HUES64 (cell line): ENCODE measurements around the gene OR2B2.

Experiments used
- H3K27ac ChIP-seq: 2 replicates; pipeline ENCODE4 v1.7.0; 2013; ENCODE audit warnings: low read depth, low read length, inconsistent platforms
- H3K27me3 ChIP-seq: 2 replicates; pipeline ENCODE4 v1.6.1; 2013; ENCODE audit warnings: mild to moderate bottlenecking, low read length; ENCODE audit not compliant: insufficient read depth
- H3K36me3 ChIP-seq: 2 replicates; pipeline ENCODE4 v1.6.1; 2013; ENCODE audit warnings: mild to moderate bottlenecking, low read length; ENCODE audit not compliant: insufficient read depth
- H3K4me1 ChIP-seq: 2 replicates; pipeline ENCODE4 v1.6.1; 2013; ENCODE audit warnings: mild to moderate bottlenecking, low read length, moderate library complexity; ENCODE audit not compliant: insufficient read depth
- H3K4me3 ChIP-seq: 2 replicates; pipeline ENCODE4 v1.5.1; 2013; ENCODE audit warnings: mild to moderate bottlenecking, low read length, moderate library complexity
- H3K9ac ChIP-seq: 2 replicates; pipeline ENCODE4 v1.6.1; 2013; ENCODE audit warnings: mild to moderate bottlenecking, low read depth, low read length
- H3K9me3 ChIP-seq: 2 replicates; pipeline ENCODE4 v1.6.1; 2013; ENCODE audit warnings: low read depth, low read length; ENCODE audit not compliant: insufficient read depth
- WGBS: fragments of 150-250, 120-280 bp; methylation state at CpG from one replicate; pipeline ENCODE4 v1.1.7; 2013; ENCODE audit warnings: missing lambda C conversion rate; 5-methylcytosine and 5-hydroxymethylcytosine counted together

Gene OR2B2

DNA sequence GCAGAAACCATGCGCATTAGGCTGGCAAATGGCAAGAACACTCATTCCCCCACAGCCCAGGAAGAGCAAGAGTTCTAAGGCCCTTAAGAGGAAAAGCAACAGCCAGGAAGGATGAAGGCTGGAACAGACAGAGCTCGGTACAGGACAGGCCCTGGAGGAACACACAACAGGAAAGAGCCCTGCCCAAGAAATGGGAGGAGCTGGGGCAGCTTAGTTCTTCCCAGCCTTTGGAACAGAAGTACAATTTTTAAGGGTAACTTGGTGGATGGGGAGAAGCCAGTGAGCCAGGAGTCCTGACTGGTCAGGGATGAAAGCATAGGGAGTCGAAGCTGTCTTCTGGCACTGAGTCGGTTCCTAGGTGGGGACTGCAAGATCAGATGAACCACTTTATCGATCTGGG, 32.4 kb downstream of the OR2B2 start:
- H3K9ac ChIP-seq = no peak overlapping the region
- 94% methylated on average over 5 of the region's 5 CpGs for WGBS

DNA sequence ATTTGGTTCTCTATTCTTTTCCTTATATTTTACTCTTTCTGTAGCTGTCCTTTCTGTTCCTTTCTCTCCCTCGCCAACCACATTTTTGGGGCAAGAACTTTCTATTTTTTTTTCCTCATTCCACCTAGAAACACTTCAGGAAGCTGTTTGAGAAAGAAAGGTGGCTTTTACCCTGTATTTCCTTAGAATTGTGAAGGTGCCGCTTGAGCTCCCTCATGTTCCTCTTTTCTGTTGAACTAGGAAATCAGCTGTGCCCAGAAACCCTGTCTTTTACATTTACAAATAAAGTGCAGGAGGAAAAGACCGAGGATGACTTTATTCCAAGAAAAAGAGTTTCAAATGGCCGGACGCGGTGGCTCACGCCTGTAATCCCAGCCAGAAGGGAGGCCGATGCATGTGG, 38.2 kb downstream of the OR2B2 start:
- 95% methylated on average over 8 of the region's 8 CpGs for WGBS
- H3K36me3 ChIP-seq = no peaks in the 10 kb centered on the region
- H3K4me3 ChIP-seq = peak overlapping the region; percentile 74
- H3K9me3 ChIP-seq = no peaks in the 10 kb centered on the region
- H3K4me1 ChIP-seq = peaks cover 6% of the 10 kb centered on the region
- H3K27me3 ChIP-seq = no peaks in the 10 kb centered on the region
- H3K27ac ChIP-seq = peak overlapping the region; percentile 86
- peak overlapping the region; percentile 98 for H3K9ac ChIP-seq

More for the DNA sequence above, 32.4 kb downstream of the OR2B2 start:
- H3K9me3 ChIP-seq = no peaks in the 10 kb centered on the region
- H3K27me3 ChIP-seq = no peaks in the 10 kb centered on the region
- H3K4me3 ChIP-seq = no peak overlapping the region
- peaks cover 7% of the 10 kb centered on the region for H3K4me1 ChIP-seq
- no peak overlapping the region for H3K27ac ChIP-seq
- no peaks in the 10 kb centered on the region for H3K36me3 ChIP-seq

DNA sequence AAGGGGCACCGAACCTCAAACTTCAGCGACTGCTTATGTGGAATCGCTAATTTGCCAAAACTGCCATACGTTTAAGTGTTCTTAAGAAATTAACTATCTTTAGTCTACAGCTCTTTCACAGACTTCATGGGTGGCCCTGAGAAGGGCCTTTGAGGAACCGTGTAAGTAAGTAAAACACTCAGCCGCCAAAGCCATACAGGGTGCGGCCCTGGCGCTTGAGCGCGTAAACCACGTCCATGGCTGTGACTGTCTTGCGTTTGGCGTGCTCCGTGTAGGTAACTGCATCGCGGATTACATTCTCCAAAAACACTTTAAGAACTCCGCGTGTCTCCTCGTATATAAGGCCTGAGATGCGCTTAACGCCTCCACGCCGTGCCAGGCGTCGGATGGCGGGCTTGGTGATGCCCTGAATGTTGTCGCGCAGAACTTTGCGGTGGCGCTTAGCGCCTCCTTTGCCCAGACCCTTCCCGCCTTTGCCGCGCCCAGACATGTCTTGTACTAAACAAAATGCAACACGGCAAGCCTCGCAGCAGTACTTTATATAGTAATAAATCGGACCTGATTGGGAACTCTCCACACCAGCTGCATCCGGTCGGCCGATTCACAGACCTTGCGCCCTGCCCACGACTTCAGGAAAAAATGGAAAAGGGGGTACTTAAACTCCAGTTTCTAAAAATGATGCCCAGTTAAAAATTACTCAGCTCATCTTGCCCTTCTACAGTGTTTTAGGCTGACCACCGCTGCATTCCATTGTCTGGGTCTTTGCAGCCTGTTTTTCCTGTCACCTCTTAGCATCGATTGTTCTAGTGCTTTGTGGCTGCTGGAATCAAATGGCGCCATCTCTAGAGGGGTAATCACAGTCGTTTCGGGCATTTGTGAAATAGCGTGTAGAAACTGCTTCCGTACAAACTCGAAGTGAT, 38.9 kb downstream of the OR2B2 start:
- peak overlapping the region; percentile 98 for H3K9ac ChIP-seq
- H3K4me3 ChIP-seq = peak overlapping the region; percentile 74
- H3K4me1 ChIP-seq = peaks cover 8% of the 10 kb centered on the region

DNA sequence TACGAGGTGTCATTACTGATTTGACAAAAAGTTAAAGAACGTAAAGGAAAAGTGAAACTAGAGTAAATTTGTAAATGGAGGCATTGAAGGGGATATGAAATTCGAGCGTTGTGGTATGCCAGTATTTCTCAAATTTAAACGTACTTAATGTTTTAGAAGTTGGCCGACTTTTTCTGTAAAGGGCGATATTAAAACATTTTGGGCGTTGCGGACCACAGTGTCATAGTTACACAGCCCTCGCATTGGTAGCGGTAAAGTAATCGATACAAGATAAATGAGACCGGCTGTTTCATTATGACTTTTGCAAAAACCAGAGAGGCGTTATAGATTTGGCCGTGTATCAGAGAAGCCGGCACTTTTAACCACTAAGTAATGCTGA, 39.6 kb downstream of the OR2B2 start:
- peak overlapping the region; percentile 86 for H3K27ac ChIP-seq
- peaks cover 15% of the 10 kb centered on the region for H3K4me1 ChIP-seq
- H3K4me3 ChIP-seq = peak overlapping the region; percentile 74
- no peaks in the 10 kb centered on the region for H3K36me3 ChIP-seq
- 73% methylated on average over 16 of the region's 16 CpGs for WGBS
- H3K9me3 ChIP-seq = no peaks in the 10 kb centered on the region
- H3K9ac ChIP-seq = peak overlapping the region; percentile 98
- H3K27me3 ChIP-seq = no peaks in the 10 kb centered on the region

More for the DNA sequence above, 38.9 kb downstream of the OR2B2 start:
- Histone ChIP-seq H3K27ac (peak overlapping the region; percentile 86), H3K36me3 (no peaks in the 10 kb centered on the region), H3K27me3 (no peaks in the 10 kb centered on the region), H3K9me3 (no peaks in the 10 kb centered on the region)
- 70% methylated on average over 50 of the region's 50 CpGs for WGBS

DNA sequence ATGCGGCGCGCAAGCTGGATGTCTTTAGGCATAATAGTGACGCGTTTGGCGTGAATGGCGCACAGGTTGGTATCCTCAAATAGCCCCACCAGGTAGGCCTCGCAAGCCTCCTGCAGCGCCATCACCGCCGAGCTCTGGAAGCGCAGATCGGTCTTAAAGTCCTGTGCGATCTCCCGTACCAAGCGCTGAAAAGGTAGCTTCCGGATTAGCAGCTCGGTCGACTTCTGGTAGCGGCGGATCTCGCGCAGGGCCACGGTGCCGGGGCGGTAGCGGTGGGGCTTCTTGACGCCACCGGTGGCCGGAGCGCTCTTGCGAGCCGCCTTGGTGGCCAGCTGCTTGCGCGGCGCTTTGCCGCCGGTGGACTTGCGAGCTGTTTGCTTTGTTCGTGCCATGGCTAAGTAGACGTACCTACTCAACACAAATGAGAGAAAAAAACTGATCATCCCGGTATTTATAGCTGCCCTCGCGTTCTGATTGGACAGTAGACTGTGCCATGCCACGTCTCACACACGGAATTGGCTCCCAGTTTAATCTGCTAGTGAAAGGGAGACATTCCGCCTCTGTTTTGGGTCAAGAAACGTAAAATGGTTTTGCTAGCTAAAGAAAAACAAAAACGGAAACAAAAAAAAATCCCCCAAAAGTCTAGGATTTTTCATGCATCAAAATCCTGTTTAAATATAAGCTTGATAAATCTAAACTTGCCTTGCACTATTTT, 40.1 kb downstream of the OR2B2 start:
- H3K27me3 ChIP-seq = no peaks in the 10 kb centered on the region
- peak overlapping the region; percentile 86 for H3K27ac ChIP-seq
- H3K4me3 ChIP-seq = peak overlapping the region; percentile 74
- no peaks in the 10 kb centered on the region for H3K36me3 ChIP-seq
- 55% methylated on average over 49 of the region's 49 CpGs for WGBS
- H3K9ac ChIP-seq = peak overlapping the region; percentile 98
- H3K4me1 ChIP-seq = peaks cover 15% of the 10 kb centered on the region
- no peaks in the 10 kb centered on the region for H3K9me3 ChIP-seq

- H3K36me3 ChIP-seq = no peaks in the 10 kb centered on the region
- no peak overlapping the region for H3K4me3 ChIP-seq
- H3K9me3 ChIP-seq = no peaks in the 10 kb centered on the region
- H3K4me1 ChIP-seq = peaks cover 15% of the 10 kb centered on the region
- peak overlapping the region; percentile 98; the same call in 1 of the 2 replicates for H3K9ac ChIP-seq
- peak overlapping the region; percentile 86 for H3K27ac ChIP-seq
- no peaks in the 10 kb centered on the region for H3K27me3 ChIP-seq
- WGBS = 92% methylated on average over 9 of the region's 9 CpGs
These were observed 41.8 kb downstream of the OR2B2 start for GRCh38 chr6:27870291-27870870.

GRCh38 chr6:27868311-27868710, 43.9 kb downstream of the OR2B2 start:
- Histone ChIP-seq H3K4me1 (peaks cover 15% of the 10 kb centered on the region; the same call in 1 of the 2 replicates), H3K9me3 (no peaks in the 10 kb centered on the region), H3K27ac (peak overlapping the region; percentile 99), H3K36me3 (no peaks in the 10 kb centered on the region), H3K4me3 (no peak overlapping the region), H3K9ac (peak overlapping the region; percentile 99; the same call in 1 of the 2 replicates), H3K27me3 (no peaks in the 10 kb centered on the region)
- WGBS = 91% methylated on average over 3 of the region's 3 CpGs

DNA sequence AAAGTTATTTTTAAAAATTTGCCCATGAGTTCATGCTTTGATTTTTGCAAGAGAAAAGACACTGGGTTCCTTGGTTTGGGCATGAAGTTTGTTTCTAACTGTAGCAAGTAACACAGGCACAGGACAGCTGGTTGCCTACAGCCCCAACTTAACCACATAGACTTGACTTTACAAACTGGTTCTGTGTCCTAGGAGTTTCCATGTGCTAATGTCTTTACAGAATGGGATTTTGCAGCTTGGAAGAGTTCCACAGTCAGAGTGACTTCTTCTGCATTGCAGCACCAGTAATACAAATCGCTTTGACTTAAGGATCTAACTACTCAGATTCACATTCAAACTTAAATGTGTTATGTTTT, 44.3 kb downstream of the OR2B2 start:
- peaks cover 17% of the 10 kb centered on the region for H3K4me1 ChIP-seq
- H3K9ac ChIP-seq = peak overlapping the region; percentile 99
- peak overlapping the region; percentile 99 for H3K27ac ChIP-seq
- no peaks in the 10 kb centered on the region for H3K27me3 ChIP-seq
- no CpG with 5 or more reads among the region's 1 CpG for WGBS
- no peaks in the 10 kb centered on the region for H3K36me3 ChIP-seq
- H3K9me3 ChIP-seq = no peaks in the 10 kb centered on the region
- H3K4me3 ChIP-seq = peak overlapping the region; percentile 90

- peak overlapping the region; percentile 90 for H3K4me3 ChIP-seq
- H3K36me3 ChIP-seq = no peaks in the 10 kb centered on the region
- H3K9ac ChIP-seq = peak overlapping the region; percentile 99
- H3K9me3 ChIP-seq = no peaks in the 10 kb centered on the region
- peaks cover 21% of the 10 kb centered on the region for H3K4me1 ChIP-seq
- 3% methylated on average over 45 of the region's 45 CpGs for WGBS
- no peaks in the 10 kb centered on the region for H3K27me3 ChIP-seq
- peak overlapping the region; percentile 99 for H3K27ac ChIP-seq
These were observed 44.9 kb downstream of the OR2B2 start for GRCh38 chr6:27867051-27867944.

GRCh38 chr6:27866357-27867050, 45.7 kb downstream of the OR2B2 start:
- WGBS = 3% methylated on average over 27 of the region's 27 CpGs
- H3K9ac ChIP-seq = peak overlapping the region; percentile 99
- peak overlapping the region; percentile 99 for H3K27ac ChIP-seq
- no peaks in the 10 kb centered on the region for H3K36me3 ChIP-seq
- no peaks in the 10 kb centered on the region for H3K27me3 ChIP-seq
- peak overlapping the region; percentile 90 for H3K4me3 ChIP-seq
- no peaks in the 10 kb centered on the region for H3K9me3 ChIP-seq
- peaks cover 21% of the 10 kb centered on the region for H3K4me1 ChIP-seq
